Activated CD4-positive, alpha-beta T cell treated with anti-CD3 and anti-CD28 coated beads, Interleukin-2, amount 10 ng/mL, durations not matched to agents 7 days and 5 days (primary cell): Measurements from ENCODE around the gene KATNAL1. TPM values are rescaled to one million over a fixed set of nuclear protein-coding genes. Genes with fewer than 3 reads are reported as not detected.

Experiments used
- CTCF ChIA-PET: fragments of 350-600 bp; sonication (Branson Sonifier 250); formaldehyde crosslinking; loops from one replicate; lab custom pipeline; 2021; ENCODE audit warnings: antibody characterized with exemption; lab: Charles Lee
- POLR2A ChIA-PET: fragments of 350-600 bp; sonication (Branson Sonifier 250); formaldehyde crosslinking; loops from one replicate; lab custom pipeline; 2021; ENCODE audit warnings: antibody characterized with exemption; lab: Charles Lee
- DNase-seq: peaks from one replicate; pipeline ENCODE4 v3.0.0-alpha.2; 2020
- H3K27ac Mint-ChIP-seq: one replicate; pipeline ENCODE4 v1.8.0; 2021; ENCODE audit warnings: mild to moderate bottlenecking, moderate library complexity, mixed read lengths
- H3K27me3 Mint-ChIP-seq: one replicate; pipeline ENCODE4 v1.8.0; 2021; ENCODE audit warnings: mixed read lengths
- H3K36me3 Mint-ChIP-seq: one replicate; pipeline ENCODE4 v1.8.0; 2021; ENCODE audit warnings: low read depth, mixed read lengths
- H3K4me1 Mint-ChIP-seq: one replicate; pipeline ENCODE4 v1.8.0; 2021; ENCODE audit warnings: mixed read lengths
- H3K4me3 Mint-ChIP-seq: one replicate; pipeline ENCODE4 v1.8.0; 2021; ENCODE audit warnings: mild to moderate bottlenecking, moderate library complexity, mixed read lengths
- H3K9me3 Mint-ChIP-seq: one replicate; pipeline ENCODE4 v1.8.0; 2021; ENCODE audit warnings: mixed read lengths
- total RNA-seq, 2 experiments: library from RNA; stranded (reverse); gene quantifications; one replicate each; pipeline ENCODE4 v1.2.3, GENCODE V29; 2021

KATNAL1 gene
- total RNA-seq, 2 experiments from 2014 or later: 25.0 to 27.4 TPM

- no peaks in the 10 kb centered on the region for H3K36me3 Mint-ChIP-seq
- POLR2A ChIA-PET: no interaction called here
- DNase-seq: no peak
- peaks cover 8% of the 10 kb centered on the region for H3K4me1 Mint-ChIP-seq
- no peaks in the 10 kb centered on the region for H3K9me3 Mint-ChIP-seq
- no peak overlapping the region for H3K27ac Mint-ChIP-seq
- peaks cover 4% of the 10 kb centered on the region for H3K27me3 Mint-ChIP-seq
- no peak overlapping the region for H3K4me3 Mint-ChIP-seq
- CTCF ChIA-PET: interaction anchor here (0.8 to 1.7 kb wide), 2 partner anchors 9 to 18 kb away, joined by 3 read pairs; no protein-coding TSS in a partner anchor
Measured at GRCh38 chr13:30325668-30326067, 18.3 kb upstream of the KATNAL1 start.

GRCh38 chr13:30323524-30323923 is 16.2 kb upstream of the KATNAL1 start:
- no peak for DNase-seq
- POLR2A ChIA-PET: no interaction called here
- CTCF ChIA-PET: interaction anchor here (1.1 to 1.7 kb wide), 4 partner anchors 17 to 194 kb away, joined by 3 to 6 read pairs (median 3); partner anchors contain the start of gene KATNAL1
- Mint-ChIP-seq H3K4me3 (no peak overlapping the region), H3K36me3 (no peaks in the 10 kb centered on the region), H3K4me1 (peaks cover 8% of the 10 kb centered on the region), H3K9me3 (no peaks in the 10 kb centered on the region), H3K27ac (no peak overlapping the region), H3K27me3 (peaks cover 4% of the 10 kb centered on the region)

GRCh38 chr13:30322428-30322827 is 15.1 kb upstream of the KATNAL1 start:
- peaks cover 4% of the 10 kb centered on the region for H3K27me3 Mint-ChIP-seq
- H3K4me3 Mint-ChIP-seq: no peak overlapping the region
- ChIA-PET POLR2A (interaction anchor here (0.7 kb wide), 1 partner anchor 102 kb away, joined by 5 read pairs; no protein-coding TSS in a partner anchor), CTCF (interaction anchor here (0.7 to 1.7 kb wide), 4 partner anchors 10 to 726 kb away, joined by 3 to 6 read pairs (median 3); partner anchors contain the start of gene KATNAL1)
- H3K4me1 Mint-ChIP-seq: peaks cover 8% of the 10 kb centered on the region
- H3K36me3 Mint-ChIP-seq: no peaks in the 10 kb centered on the region
- DNase-seq: no peak
- H3K27ac Mint-ChIP-seq: no peak overlapping the region
- no peaks in the 10 kb centered on the region for H3K9me3 Mint-ChIP-seq

- no peak for DNase-seq
- ChIA-PET CTCF (no interaction called here), POLR2A (no interaction called here)
- Mint-ChIP-seq H3K27ac (no peak overlapping the region), H3K4me1 (peaks cover 8% of the 10 kb centered on the region), H3K9me3 (no peaks in the 10 kb centered on the region), H3K4me3 (no peak overlapping the region), H3K36me3 (no peaks in the 10 kb centered on the region), H3K27me3 (peaks cover 4% of the 10 kb centered on the region)
Measured at GRCh38 chr13:30321256-30321655, 13.9 kb upstream of the KATNAL1 start.

- POLR2A ChIA-PET: no interaction called here
- no peak overlapping the region for H3K4me3 Mint-ChIP-seq
- no peak overlapping the region for H3K27ac Mint-ChIP-seq
- DNase-seq: no peak
- no peaks in the 10 kb centered on the region for H3K36me3 Mint-ChIP-seq
- H3K9me3 Mint-ChIP-seq: no peaks in the 10 kb centered on the region
- CTCF ChIA-PET: interaction anchor here (0.7 to 2.2 kb wide), 2 partner anchors 12 to 16 kb away, joined by 3 to 9 read pairs; partner anchors contain the start of gene KATNAL1
- H3K4me1 Mint-ChIP-seq: peaks cover 4% of the 10 kb centered on the region
- no peaks in the 10 kb centered on the region for H3K27me3 Mint-ChIP-seq
Measured at GRCh38 chr13:30319655-30320054, 12.3 kb upstream of the KATNAL1 start.

- no peak overlapping the region for H3K27ac Mint-ChIP-seq
- CTCF ChIA-PET: interaction anchor here (0.7 to 2.2 kb wide), 2 partner anchors 11 to 16 kb away, joined by 3 to 9 read pairs; partner anchors contain the start of gene KATNAL1
- peaks cover 4% of the 10 kb centered on the region for H3K4me1 Mint-ChIP-seq
- DNase-seq: no peak
- POLR2A ChIA-PET: no interaction called here
- no peaks in the 10 kb centered on the region for H3K9me3 Mint-ChIP-seq
- no peaks in the 10 kb centered on the region for H3K36me3 Mint-ChIP-seq
- H3K27me3 Mint-ChIP-seq: no peaks in the 10 kb centered on the region
- no peak overlapping the region for H3K4me3 Mint-ChIP-seq
Measured at GRCh38 chr13:30319130-30319529, 11.8 kb upstream of the KATNAL1 start.

GRCh38 chr13:30318026-30318425 is 10.7 kb upstream of the KATNAL1 start:
- no peak for DNase-seq
- ChIA-PET POLR2A (no interaction called here), CTCF (interaction anchor here (0.6 to 2.2 kb wide), 2 partner anchors 10 to 82 kb away, joined by 4 to 9 read pairs; partner anchors contain the start of gene KATNAL1)
- no peaks in the 10 kb centered on the region for H3K9me3 Mint-ChIP-seq
- H3K27me3 Mint-ChIP-seq: no peaks in the 10 kb centered on the region
- H3K4me1 Mint-ChIP-seq: peaks cover 13% of the 10 kb centered on the region
- H3K27ac Mint-ChIP-seq: no peak overlapping the region
- H3K36me3 Mint-ChIP-seq: no peaks in the 10 kb centered on the region
- no peak overlapping the region for H3K4me3 Mint-ChIP-seq

- no peak for DNase-seq
- POLR2A ChIA-PET: no interaction called here
- no peaks in the 10 kb centered on the region for H3K9me3 Mint-ChIP-seq
- H3K27me3 Mint-ChIP-seq: no peaks in the 10 kb centered on the region
- no peak overlapping the region for H3K4me3 Mint-ChIP-seq
- no peak overlapping the region for H3K27ac Mint-ChIP-seq
- CTCF ChIA-PET: no interaction called here
- peaks cover 14% of the 10 kb centered on the region for H3K4me1 Mint-ChIP-seq
- H3K36me3 Mint-ChIP-seq: peaks cover 2% of the 10 kb centered on the region
Measured at GRCh38 chr13:30314562-30314961, 7.2 kb upstream of the KATNAL1 start.

- H3K9me3 Mint-ChIP-seq: no peaks in the 10 kb centered on the region
- H3K4me3 Mint-ChIP-seq: no peak overlapping the region
- H3K36me3 Mint-ChIP-seq: peaks cover 2% of the 10 kb centered on the region
- H3K27ac Mint-ChIP-seq: no peak overlapping the region
- peaks cover 17% of the 10 kb centered on the region for H3K4me1 Mint-ChIP-seq
- POLR2A ChIA-PET: no interaction called here
- no peak for DNase-seq
- no peaks in the 10 kb centered on the region for H3K27me3 Mint-ChIP-seq
- CTCF ChIA-PET: no interaction called here
Measured at GRCh38 chr13:30314069-30314468, 6.7 kb upstream of the KATNAL1 start.

- no peak overlapping the region for H3K4me3 Mint-ChIP-seq
- no peaks in the 10 kb centered on the region for H3K27me3 Mint-ChIP-seq
- ChIA-PET CTCF (interaction anchor here (0.6 kb wide), 1 partner anchor 10 kb away, joined by 3 read pairs; no protein-coding TSS in a partner anchor), POLR2A (no interaction called here)
- peaks cover 4% of the 10 kb centered on the region for H3K36me3 Mint-ChIP-seq
- H3K4me1 Mint-ChIP-seq: peaks cover 23% of the 10 kb centered on the region
- no peak overlapping the region for H3K27ac Mint-ChIP-seq
- no peaks in the 10 kb centered on the region for H3K9me3 Mint-ChIP-seq
- no peak for DNase-seq
Measured at GRCh38 chr13:30313311-30313710, 6.0 kb upstream of the KATNAL1 start.

- no peak overlapping the region for H3K4me3 Mint-ChIP-seq
- DNase-seq: no peak
- no peaks in the 10 kb centered on the region for H3K27me3 Mint-ChIP-seq
- ChIA-PET POLR2A (no interaction called here), CTCF (interaction anchor here (0.6 to 2.0 kb wide), 2 partner anchors 10 to 38 kb away, joined by 3 to 5 read pairs; no protein-coding TSS in a partner anchor)
- H3K4me1 Mint-ChIP-seq: peaks cover 25% of the 10 kb centered on the region
- H3K9me3 Mint-ChIP-seq: no peaks in the 10 kb centered on the region
- H3K27ac Mint-ChIP-seq: no peak overlapping the region
- H3K36me3 Mint-ChIP-seq: peaks cover 4% of the 10 kb centered on the region
Measured at GRCh38 chr13:30312904-30313303, 5.6 kb upstream of the KATNAL1 start.

GRCh38 chr13:30308548-30308947 is 1.2 kb upstream of the KATNAL1 start:
- H3K9me3 Mint-ChIP-seq: no peaks in the 10 kb centered on the region
- H3K4me1 Mint-ChIP-seq: peaks cover 45% of the 10 kb centered on the region
- no peak for DNase-seq
- H3K4me3 Mint-ChIP-seq: peak overlapping the region; percentile 15
- ChIA-PET POLR2A (no interaction called here), CTCF (interaction anchor here (1.0 to 2.5 kb wide), 6 partner anchors 10 to 176 kb away, joined by 3 to 9 read pairs (median 4); no protein-coding TSS in a partner anchor)
- H3K27me3 Mint-ChIP-seq: no peaks in the 10 kb centered on the region
- H3K27ac Mint-ChIP-seq: peak overlapping the region; percentile 2
- H3K36me3 Mint-ChIP-seq: peaks cover 15% of the 10 kb centered on the region

GRCh38 chr13:30307971-30308290 is 580 bp upstream of the KATNAL1 start:
- peaks cover 46% of the 10 kb centered on the region for H3K4me1 Mint-ChIP-seq
- no peaks in the 10 kb centered on the region for H3K27me3 Mint-ChIP-seq
- H3K4me3 Mint-ChIP-seq: peak overlapping the region; percentile 86
- peaks cover 15% of the 10 kb centered on the region for H3K36me3 Mint-ChIP-seq
- POLR2A ChIA-PET: no interaction called here
- H3K9me3 Mint-ChIP-seq: no peaks in the 10 kb centered on the region
- H3K27ac Mint-ChIP-seq: peak overlapping the region; percentile 94
- DNase-seq: no peak
- CTCF ChIA-PET: interaction anchor here (1.0 to 2.5 kb wide), 5 partner anchors 11 to 175 kb away, joined by 3 to 9 read pairs (median 4); no protein-coding TSS in a partner anchor
